Retinal pigment epithelial cell (primary cell): Measurements from ENCODE around the gene ARID2.

Experiments used
- DNase-seq: peaks from one replicate; pipeline ENCODE4 v3.0.0-alpha.2; 2010; ENCODE audit warnings: low read depth
- H3K4me3 ChIP-seq: 2 replicates; pipeline ENCODE4 v1.5.1; 2011; ENCODE audit warnings: mild to moderate bottlenecking, low read length, control low read depth, moderate library complexity
- TF ChIP-seq, protein P1 (sequence below): conservative IDR thresholded peaks from 2 replicates; pipeline ENCODE4 v1.5.1; 2011; ENCODE audit warnings: low read depth, low read length, control low read depth, inconsistent platforms

The ARID2 gene

GRCh38 chr12:45834809-45835208 is 105.3 kb downstream of the ARID2 start:
- no peak overlapping the region for H3K4me3 ChIP-seq
- TF ChIP-seq, protein P1, sequence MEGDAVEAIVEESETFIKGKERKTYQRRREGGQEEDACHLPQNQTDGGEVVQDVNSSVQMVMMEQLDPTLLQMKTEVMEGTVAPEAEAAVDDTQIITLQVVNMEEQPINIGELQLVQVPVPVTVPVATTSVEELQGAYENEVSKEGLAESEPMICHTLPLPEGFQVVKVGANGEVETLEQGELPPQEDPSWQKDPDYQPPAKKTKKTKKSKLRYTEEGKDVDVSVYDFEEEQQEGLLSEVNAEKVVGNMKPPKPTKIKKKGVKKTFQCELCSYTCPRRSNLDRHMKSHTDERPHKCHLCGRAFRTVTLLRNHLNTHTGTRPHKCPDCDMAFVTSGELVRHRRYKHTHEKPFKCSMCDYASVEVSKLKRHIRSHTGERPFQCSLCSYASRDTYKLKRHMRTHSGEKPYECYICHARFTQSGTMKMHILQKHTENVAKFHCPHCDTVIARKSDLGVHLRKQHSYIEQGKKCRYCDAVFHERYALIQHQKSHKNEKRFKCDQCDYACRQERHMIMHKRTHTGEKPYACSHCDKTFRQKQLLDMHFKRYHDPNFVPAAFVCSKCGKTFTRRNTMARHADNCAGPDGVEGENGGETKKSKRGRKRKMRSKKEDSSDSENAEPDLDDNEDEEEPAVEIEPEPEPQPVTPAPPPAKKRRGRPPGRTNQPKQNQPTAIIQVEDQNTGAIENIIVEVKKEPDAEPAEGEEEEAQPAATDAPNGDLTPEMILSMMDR, result no peak
- DNase-seq, result no peak

- TF ChIP-seq, protein P1, result no peak
Observed at GRCh38 chr12:45839917-45840316, 110.4 kb downstream of the ARID2 start.

GRCh38 chr12:45849289-45849688 is 119.8 kb downstream of the ARID2 start:
- no peak overlapping the region for H3K4me3 ChIP-seq
- no peak for DNase-seq
- TF ChIP-seq, protein P1, result no peak

More at GRCh38 chr12:45839917-45840316, 110.4 kb downstream of the ARID2 start:
- H3K4me3 ChIP-seq, result no peak overlapping the region
- DNase-seq, result no peak

GRCh38 chr12:45850302-45850701 is 120.8 kb downstream of the ARID2 start:
- H3K4me3 ChIP-seq, result no peak overlapping the region
- TF ChIP-seq, protein P1, result no peak
- DNase-seq, result no peak

DNA sequence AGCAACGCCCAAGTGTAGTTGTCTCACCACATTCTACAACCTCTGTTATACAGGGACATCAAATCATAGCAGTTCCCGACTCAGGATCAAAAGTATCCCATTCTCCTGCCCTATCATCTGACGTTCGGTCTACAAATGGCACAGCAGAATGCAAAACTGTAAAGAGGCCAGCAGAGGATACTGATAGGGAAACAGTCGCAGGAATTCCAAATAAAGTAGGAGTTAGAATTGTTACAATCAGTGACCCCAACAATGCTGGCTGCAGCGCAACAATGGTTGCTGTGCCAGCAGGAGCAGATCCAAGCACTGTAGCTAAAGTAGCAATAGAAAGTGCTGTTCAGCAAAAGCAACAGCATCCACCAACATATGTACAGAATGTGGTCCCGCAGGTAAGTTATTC is 123.0 kb downstream of the ARID2 start:
- DNase-seq, result no peak
- H3K4me3 ChIP-seq, result no peak overlapping the region
- TF ChIP-seq, protein P1, result no peak

- TF ChIP-seq, protein P1, result no peak
- DNase-seq, result no peak
- no peak overlapping the region for H3K4me3 ChIP-seq
Observed at GRCh38 chr12:45853550-45853949, 124.0 kb downstream of the ARID2 start.

GRCh38 chr12:45863332-45863731 is 133.8 kb downstream of the ARID2 start:
- no peak for DNase-seq
- TF ChIP-seq, protein P1, result no peak
- no peak overlapping the region for H3K4me3 ChIP-seq
